Retinal pigment epithelial cell (primary cell): ENCODE measurements around the gene WDR27.

Experiments used
- DNase-seq: peaks from one replicate; pipeline ENCODE4 v3.0.0-alpha.2; 2010; ENCODE audit warnings: low read depth
- H3K4me3 ChIP-seq: 2 replicates; pipeline ENCODE4 v1.5.1; 2011; ENCODE audit warnings: mild to moderate bottlenecking, low read length, control low read depth, moderate library complexity
- CTCF ChIP-seq: conservative IDR thresholded peaks from 2 replicates; pipeline ENCODE4 v1.5.1; 2011; ENCODE audit warnings: low read depth, low read length, control low read depth, inconsistent platforms

Gene WDR27

GRCh38 chr6:169729961-169730360 lies 28.1 kb upstream of the WDR27 start:
- no peak for TF ChIP-seq CTCF
- DNase-seq = no peak
- H3K4me3 ChIP-seq = no peak overlapping the region

GRCh38 chr6:169726963-169727362 lies 25.1 kb upstream of the WDR27 start:
- no peak for TF ChIP-seq CTCF
- no peak for DNase-seq
- H3K4me3 ChIP-seq = no peak overlapping the region

- no peak for DNase-seq
- H3K4me3 ChIP-seq = no peak overlapping the region
- TF ChIP-seq CTCF = no peak
These were observed 24.2 kb upstream of the WDR27 start for GRCh38 chr6:169726049-169726400.

GRCh38 chr6:169725125-169726048 lies 23.6 kb upstream of the WDR27 start:
- H3K4me3 ChIP-seq = peak overlapping the region; percentile 60
- DNase-seq = peak; percentile 94
- no peak for TF ChIP-seq CTCF

GRCh38 chr6:169724494-169725124 lies 22.8 kb upstream of the WDR27 start, which contains the start of gene PHF10:
Gene PHF10, minus strand, starts transcription at chr6:169724500. Its CDS starts 569 bp downstream, at chr6:169723931.
- TF ChIP-seq CTCF = no peak
- DNase-seq = no peak
- peak within 1 kb of the TSS; percentile 81 for H3K4me3 ChIP-seq

- peak overlapping the region; percentile 27 for H3K4me3 ChIP-seq
- no peak for DNase-seq
- no peak for TF ChIP-seq CTCF
These were observed 22.2 kb upstream of the WDR27 start for GRCh38 chr6:169723991-169724493.
